NT2/D1 (cell line): ENCODE data around the gene FBXW4.

Experiments used
- SUZ12 ChIP-seq: IDR thresholded peaks from 2 replicates; pipeline ENCODE4 v1.6.1; 2011; ENCODE audit not compliant: insufficient read length, insufficient read depth; ENCODE audit errors: extremely low read depth
- YY1 ChIP-seq: IDR thresholded peaks from 2 replicates; pipeline ENCODE4 v1.6.1; 2011; ENCODE audit not compliant: insufficient read length, insufficient read depth

DNA sequence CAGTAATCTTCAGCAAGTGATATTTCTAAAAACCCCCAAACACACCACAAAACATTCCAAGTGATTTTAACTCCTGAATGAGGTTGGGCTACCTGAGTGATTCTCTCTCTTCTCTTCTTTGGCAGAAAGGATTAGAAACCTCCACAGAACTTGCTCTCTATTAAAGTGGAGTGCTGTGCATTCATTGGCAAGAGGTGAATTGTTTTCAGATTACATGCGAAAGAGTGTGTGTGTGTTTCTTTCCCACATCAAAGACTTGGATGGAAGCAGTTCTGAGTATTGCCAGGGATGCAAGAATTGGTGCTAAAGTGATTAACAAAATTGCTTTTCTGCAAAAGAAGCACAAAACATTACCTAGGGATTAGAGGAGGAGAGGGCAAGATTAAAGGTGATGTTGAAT, 13.1 kb upstream of the FBXW4 start:
- TF ChIP-seq SUZ12, result no peak
- TF ChIP-seq YY1, result no peak
